Uterus (tissue), 2 donors: ENCODE results near the gene GABRA1.

ENCODE experiments used
- POLR2A ChIP-seq, 2 donors: fragments of 450-650 bp; IDR thresholded peaks; one replicate each; pipeline ENCODE4 v1.6.1; 2016; ENCODE audit warnings: antibody characterized with exemption in 2 of 2, mild to moderate bottlenecking in 1 of 2, moderate library complexity in 1 of 2
- TF ChIP-seq, protein P1 (sequence below), 4 experiments: fragments of 200-600 bp in 2 of 4; fragments of 450-650 bp in 2 of 4; sonication (generic) in 2 of 4; IDR thresholded peaks; one replicate each; pipeline ENCODE4 v1.5.1; 2016 to 2019; ENCODE audit warnings: antibody characterized with exemption in 4 of 4, mild to moderate bottlenecking in 2 of 4, moderate library complexity in 1 of 4

DNA sequence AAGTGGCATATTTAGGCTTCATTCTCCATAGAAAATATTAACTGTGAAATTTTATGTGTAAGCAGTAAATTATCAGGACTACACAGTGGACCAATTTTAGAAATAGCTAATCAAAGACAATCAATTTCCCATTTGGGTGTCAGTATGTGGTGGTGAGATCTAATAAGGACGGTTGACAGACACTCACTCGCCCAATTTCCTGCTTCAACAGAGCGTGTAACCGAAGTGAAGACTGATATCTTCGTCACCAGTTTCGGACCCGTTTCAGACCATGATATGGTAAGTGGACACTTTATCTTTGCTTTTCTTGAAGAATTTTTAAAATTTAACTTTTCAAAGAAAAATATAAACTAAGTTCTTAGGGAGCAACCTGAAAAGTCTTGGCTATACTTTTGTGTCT is 17.6 kb downstream of the GABRA1 start:
- TF ChIP-seq, protein P1, sequence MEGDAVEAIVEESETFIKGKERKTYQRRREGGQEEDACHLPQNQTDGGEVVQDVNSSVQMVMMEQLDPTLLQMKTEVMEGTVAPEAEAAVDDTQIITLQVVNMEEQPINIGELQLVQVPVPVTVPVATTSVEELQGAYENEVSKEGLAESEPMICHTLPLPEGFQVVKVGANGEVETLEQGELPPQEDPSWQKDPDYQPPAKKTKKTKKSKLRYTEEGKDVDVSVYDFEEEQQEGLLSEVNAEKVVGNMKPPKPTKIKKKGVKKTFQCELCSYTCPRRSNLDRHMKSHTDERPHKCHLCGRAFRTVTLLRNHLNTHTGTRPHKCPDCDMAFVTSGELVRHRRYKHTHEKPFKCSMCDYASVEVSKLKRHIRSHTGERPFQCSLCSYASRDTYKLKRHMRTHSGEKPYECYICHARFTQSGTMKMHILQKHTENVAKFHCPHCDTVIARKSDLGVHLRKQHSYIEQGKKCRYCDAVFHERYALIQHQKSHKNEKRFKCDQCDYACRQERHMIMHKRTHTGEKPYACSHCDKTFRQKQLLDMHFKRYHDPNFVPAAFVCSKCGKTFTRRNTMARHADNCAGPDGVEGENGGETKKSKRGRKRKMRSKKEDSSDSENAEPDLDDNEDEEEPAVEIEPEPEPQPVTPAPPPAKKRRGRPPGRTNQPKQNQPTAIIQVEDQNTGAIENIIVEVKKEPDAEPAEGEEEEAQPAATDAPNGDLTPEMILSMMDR (IDR thresholded peaks at IDR 0.05), result no peak
- no peak for TF ChIP-seq POLR2A (IDR thresholded peaks at IDR 0.05)
